Activated CD4-positive, CD25-positive, alpha-beta regulatory T cell (primary cell): Measurements from ENCODE around the gene TNFRSF6B.

Experiments used
- DNase-seq, 4 experiments: peaks; one replicate each; lab custom pipeline; 2025; lab: John Stamatoyannopoulos, UW

Gene TNFRSF6B

DNA sequence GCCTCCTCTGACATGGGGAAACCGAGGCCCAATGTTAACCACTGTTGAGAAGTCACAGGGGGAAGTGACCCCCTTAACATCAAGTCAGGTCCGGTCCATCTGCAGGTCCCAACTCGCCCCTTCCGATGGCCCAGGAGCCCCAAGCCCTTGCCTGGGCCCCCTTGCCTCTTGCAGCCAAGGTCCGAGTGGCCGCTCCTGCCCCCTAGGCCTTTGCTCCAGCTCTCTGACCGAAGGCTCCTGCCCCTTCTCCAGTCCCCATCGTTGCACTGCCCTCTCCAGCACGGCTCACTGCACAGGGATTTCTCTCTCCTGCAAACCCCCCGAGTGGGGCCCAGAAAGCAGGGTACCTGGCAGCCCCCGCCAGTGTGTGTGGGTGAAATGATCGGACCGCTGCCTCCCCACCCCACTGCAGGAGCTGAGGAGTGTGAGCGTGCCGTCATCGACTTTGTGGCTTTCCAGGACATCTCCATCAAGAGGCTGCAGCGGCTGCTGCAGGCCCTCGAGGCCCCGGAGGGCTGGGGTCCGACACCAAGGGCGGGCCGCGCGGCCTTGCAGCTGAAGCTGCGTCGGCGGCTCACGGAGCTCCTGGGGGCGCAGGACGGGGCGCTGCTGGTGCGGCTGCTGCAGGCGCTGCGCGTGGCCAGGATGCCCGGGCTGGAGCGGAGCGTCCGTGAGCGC is 1.6 kb downstream of the TNFRSF6B start:
- DNase-seq: no peak

DNA sequence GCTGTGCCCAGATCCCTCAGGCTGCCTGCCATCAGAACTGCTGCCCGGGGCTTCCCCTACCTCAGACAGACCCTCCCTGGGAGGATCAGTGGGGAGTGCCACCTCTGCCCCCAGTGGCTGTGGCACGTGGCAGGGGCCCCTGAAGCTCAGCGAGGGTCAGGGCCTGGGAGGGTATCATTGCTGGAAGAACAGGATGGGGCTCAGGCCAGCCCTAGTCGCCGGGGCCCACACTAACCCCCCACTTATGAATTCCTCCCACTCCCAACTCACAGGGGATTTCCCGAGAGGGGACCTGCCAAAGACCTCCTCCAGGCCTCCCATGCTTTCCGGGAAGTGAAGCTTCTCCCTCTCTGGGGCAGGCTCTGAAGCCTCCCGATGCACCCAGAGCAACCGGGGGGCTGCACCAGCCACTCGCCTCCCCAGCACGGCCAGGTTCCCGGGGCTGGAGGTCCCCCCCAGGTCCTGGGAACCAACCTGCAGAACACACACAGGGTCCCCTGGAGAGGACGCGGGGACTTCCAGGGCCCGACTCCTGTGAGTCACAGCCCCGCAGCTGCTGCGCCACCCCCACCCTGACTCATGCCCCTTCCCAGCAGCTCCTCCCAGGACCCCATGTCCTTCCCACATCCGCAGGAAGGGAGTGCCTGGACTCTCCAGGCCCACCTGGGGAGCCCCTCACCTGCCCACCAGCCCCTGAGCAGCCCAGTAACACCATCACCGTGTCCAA is 2.5 kb downstream of the TNFRSF6B start:
- DNase-seq: no peak

DNA sequence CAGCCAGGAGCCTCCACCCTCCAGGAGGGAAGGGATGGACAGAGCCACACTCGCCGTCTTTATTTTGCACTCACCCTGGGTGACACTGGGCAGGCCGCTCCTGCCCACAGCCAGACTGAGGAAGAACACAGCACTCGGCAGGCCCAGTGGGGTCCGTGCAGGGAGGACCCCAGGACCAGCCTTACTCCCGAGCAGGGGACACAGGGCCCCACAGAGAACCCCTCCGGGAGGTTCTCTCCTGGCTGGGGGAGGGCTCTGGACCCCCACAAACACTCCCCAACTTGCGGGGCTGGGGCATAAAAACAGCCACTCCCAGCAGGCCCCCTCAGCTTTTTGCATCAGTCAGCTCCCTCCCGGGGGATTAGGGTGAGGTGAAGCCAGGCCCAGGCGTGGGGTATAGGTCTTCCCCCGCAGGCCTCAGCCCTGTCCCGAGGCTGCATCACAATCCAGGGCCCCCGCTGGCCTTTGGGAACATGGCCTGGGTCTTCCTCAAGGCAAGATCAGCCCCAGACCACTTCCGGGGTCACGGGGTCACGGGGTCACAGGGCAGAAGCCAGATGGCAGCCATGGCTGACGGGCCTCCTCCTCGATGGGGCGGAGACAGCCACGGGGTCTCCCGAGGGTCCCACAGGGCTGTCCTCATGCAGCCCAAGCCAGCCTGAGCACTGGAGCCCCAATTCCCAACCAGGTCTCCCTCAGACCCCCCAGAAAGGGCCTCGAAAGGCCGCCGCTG is 3.2 kb downstream of the TNFRSF6B start:
- no peak for DNase-seq

DNA sequence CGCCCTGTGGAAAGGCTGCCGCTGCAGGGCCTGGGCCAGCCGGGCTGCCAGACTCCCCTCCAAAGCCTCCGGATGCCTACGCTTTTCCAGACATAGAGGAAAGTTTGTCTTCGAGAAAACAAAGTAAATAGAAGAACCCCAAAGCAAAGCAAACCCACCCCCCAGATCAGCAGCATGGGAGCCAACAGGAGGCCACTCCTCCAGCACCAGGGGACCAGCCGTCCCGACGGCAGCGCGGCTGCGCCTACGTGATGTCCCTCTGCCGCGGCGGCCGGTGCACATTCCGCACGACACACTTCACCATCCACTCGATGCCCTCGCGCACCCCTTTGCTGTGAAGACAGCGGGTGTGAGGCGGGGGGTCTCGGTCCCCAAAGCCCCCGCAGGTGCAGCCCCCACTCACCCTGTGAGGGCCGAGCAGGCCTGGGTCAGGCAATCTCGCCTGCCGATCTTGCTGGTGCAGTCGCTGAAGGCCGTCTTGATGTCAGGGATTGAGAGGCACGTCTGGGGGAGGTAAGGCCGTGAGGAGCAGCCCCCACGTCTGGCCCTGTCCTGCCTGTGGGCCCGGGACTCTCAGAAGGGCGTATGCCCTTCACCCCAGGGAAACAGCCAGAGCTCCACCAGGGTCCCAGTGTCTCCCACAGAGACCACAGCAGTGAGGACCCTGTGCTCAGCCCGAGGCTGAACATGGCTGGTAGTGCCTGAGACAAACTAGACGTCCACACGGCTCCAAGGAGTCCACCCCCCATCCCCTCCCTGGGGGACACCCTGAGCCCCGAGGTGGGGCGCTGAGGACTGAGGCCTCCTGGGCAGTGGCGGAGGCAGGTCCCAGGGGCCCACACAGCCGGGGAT is 4.0 kb downstream of the TNFRSF6B start:
- DNase-seq: no peak

DNA sequence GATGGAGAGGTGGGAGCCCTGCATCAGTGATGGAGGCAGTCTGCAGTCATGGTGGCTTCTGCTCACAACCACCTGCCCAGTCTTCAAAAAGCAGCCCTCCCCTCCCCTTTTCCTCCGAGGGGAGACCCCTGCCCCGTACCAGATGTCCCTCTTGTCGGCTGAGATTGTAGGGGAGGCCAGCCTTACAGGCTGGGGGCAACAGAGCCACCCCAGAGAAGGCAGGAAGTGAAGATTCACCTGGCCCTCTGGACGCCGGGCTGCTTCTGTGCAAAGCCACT is 4.5 kb downstream of the TNFRSF6B start:
- DNase-seq: no peak

DNA sequence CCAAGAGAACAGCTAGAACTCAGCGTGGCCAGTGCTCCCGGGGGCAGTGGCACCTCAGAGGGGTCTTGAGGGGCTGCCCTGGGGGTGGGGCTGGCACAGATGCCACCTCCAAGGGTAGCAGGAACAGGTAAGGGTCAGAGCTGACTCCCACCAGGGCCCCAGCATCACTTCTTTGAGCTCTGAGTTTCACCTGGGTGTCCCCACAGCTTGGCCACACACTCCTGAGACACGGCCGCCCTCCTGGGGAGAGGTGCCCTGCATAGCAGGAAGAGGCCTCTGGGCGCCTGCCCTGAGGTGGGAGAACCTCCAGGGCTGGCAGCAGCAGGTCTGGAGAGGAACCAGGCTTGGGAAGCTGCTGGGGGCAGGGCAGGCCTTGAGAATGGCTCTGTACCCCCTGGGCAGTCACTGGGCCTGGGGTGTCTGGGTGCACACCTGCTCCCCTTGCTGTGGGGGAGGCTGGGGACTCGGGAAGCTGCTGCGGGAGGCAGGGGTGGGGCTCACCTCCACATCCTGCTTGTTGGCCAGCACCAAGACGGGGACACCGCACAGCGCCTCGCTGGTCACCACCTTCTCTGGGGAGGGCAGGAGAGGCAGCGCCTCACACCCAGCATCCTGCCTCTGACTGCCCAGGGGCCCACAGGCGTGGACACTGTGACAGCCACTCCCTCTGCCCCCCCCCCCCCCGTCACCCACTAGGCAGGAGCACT is 5.0 kb downstream of the TNFRSF6B start:
- no peak for DNase-seq

DNA sequence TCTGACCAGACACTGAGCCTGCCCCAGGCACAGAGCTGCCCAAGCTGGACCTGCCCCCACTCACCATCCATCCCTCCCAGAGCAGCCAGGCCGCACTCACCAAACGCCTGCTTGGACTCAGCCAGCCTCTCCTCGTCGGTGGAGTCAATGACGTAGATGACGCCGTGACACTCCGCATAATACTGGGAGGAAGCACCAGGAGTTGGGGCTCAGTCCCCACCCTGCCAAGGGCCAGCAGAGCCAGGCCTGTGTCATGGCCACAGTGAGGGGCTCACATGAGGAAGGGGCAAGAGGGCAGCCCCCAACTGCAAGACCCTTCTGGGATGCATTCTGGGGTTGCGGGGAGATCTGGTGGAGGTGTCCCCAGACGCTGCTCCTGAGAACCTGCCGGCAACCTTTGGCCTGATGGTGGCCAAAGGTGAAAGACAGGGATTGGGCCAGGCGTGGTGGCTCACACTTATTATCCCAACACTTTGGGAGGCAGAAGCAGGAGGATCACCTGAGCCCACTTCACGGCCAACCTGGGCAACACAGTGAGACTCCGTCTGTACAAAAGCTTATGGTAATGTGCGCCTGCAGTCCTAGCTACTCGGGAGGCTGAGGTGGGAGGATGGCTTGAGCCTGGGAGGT is 5.7 kb downstream of the TNFRSF6B start:
- DNase-seq: no peak

DNA sequence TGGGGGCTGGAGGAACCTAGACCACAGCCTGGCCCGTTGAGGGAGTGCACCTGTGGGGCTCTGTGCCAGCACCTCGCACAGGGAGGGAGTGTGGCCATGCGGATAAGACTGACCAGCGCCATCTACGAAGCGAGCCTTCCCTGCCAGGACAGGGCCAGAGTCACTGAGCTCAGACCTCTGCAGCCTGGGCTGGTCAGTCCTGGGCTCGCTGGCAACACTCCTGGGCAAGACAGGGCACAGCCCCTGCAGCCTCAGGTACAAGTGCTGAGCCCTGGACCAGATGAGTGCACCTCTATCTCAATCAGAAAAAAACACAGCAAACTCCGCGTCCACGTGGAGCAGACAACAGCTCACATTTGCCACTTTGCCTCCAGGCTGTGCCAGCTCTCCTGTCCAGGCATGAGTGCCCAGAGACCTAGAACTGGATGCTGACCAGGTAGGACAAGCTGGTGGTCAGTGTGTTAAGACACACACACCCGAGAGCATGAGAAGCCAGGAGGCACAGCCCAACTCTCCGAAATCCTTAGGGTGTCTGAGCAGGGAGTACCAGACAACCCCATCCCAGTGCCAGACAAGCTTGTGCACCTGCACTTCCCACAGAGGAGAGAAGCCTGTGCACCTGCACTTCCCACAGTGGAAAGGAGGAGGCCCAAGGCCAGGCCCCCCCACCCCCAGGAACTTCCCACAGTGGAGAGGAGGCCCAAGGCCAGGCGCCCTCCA is 6.5 kb downstream of the TNFRSF6B start:
- no peak for DNase-seq

DNA sequence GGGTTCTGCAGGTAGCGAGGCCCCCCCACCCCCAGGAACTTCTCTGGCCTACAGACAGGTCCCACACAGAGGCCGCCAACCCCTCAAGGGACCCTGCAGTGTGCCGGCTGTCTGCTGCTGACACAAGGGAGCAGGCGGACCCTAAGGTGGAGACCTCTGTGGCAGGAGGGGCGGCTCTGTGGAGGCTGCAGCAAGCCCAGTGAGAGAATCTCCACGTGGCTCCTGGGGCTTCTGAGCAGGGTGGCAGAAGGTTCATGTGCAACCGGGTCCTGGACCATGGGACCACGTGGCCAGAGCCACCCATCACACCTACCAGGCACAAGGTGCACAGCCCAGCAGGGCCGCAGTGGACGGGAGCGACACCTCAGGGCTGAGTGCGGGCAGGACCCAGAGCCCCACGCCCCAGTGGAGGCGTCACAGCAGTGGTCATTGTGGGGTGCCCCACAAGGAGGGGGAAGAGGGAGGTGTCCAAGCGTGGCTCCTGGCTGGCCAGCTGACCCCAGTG is 7.1 kb downstream of the TNFRSF6B start:
- no peak for DNase-seq

DNA sequence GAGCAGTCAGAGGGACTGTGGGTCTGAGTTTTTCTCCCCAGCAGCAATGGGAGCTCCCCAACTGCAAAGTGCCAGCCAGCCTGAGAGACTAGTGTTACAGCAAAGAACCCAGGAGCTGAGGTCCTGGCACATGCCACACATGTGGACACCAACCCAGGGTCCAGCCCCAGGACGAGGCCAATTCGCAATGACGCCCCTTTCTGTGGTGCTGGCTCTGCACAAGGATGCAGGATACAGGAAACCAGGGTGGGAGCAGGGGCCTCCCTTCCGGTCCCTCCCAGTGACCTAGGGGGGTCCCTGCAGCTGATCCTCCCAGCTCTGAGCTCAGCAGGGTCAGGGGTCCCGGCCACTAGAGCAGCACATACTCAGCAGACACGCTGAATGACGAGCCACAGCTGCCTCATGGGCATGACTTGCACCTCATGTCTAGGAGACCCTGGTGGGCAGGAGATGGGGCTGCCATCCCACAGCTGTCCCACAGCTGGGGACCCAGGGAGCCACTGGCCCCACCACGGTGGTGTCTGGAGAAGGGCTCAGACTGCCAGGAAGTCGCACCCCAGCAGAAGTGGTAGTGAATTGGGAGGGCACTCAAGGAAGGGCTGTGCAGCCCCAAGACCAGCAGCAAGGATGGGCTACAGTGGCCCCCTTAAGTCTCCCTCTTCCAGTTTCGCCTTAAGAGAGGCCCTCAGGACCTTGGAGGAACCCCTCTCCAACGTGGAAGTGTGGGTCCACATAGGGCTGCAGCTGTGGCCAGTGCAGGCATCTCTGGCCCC is 7.7 kb downstream of the TNFRSF6B start:
- DNase-seq: no peak

DNA sequence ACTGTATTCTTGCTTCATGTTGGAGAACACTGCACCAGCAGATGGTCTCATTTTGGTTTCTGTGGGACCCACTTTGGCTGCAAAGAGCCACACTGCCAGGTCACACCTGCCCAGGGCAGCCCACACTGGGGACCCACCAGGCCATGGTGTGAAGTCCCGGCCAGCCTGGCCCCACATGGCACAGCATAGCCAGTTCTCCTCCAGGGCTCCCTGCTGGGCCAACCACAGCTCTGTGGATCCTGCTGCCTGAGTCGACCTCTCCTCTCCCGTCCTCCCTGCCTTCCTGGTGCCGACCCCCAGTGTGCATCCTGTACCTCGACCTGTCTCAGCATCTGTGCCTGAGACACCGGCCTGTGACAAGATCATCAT is 8.3 kb downstream of the TNFRSF6B start:
- DNase-seq: no peak

DNA sequence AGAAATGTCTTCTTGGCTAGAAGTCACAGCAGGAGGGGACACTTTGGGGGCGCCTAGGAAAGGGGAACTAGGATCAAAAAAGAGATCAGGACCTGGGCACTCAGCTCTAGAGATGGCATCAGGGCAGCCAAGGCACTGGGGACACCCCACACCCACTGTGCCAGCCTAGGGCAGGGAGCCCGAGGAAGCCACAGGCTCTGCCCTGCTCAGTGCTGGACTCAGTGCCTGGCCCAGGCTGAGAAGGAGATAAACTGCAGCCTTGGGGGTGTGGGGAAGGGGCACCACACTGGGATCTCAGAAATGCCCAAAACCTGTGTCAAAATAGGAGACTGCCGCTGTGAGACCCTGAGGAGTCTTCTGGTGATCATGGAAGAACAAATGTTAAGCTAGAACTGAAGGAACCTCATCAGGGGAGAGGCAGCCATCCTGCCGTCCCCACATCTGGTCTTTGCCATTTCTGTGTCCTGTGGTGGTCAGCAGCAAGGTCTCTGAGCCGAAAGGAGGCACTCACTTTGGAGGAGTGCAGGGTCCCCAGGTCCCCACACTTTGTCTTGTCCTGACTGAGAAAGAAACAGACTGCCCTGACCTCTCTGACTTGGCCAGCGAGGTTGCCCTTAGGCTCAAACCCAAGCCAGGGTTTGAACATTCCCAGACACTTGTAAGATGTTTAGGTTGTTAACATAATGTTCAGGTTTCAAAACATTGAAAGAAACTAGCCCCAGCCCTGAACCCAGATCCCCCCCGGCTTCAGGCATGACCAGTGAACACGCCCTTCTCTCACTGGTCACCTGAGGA is 9.0 kb downstream of the TNFRSF6B start:
- DNase-seq: no peak

DNA sequence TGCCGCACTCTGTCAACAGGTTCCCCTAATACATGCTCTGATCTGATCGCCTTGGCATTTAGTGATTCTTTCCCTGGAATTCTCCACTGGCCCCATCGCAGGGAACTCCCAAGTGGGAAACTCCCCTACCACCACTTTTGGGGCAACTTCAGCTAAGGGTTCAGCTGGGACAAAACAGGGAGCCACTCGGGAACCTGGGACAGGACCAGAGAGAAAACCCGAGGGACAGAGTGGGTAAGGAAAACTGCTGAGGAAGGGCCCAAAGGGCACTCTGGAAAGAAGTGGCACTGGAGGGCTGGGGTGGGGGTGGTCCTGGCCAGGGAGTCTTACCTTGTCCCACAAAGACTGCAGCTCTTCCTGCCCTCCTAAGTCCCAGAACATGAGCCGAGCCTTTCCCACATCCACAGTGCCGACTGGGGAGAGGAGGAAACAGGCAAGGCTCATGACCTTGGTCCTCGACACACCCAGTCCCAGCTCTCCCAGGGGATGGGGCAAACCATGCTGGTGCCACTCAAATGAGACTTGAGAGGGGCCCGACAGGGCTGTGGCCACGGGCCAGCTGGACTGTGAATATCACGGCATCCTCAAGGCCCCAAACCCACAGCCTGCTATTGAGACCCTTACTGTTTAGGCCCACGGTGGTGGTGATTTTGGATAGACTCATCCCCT is 9.7 kb downstream of the TNFRSF6B start:
- DNase-seq: no peak

DNA sequence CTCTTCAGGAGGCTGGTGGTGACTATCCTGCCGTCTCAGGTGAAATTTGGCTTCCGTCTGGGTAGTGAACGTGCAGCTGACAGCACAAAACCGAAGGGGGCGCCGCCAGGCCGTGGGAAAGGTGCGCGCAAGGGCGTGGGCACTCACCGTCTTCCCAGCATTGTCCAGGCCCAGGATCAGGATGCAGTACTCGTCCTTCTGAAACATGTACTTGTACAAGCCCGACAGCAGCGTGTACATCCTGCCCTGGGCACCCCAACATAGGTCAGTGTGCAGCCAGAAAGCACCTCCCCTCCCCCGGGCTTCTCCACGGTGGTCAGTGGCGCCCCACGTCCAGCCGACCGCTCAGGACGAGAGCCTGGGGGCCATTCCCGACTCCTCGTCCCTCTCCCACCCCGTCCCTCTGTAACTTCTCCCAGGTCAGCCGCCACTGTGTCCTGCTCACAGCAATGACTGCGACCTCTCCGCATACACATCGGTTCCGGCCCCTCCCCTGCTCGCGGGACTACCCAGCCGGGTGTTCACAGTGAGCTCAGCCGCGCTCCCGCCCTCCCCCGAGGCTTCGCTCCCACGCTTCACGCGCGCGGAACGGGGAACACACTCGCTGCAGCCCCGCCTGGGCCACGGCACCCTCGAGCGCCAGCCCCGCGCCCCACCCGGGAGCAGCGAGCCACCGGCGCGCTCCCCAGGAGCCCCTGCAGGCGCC is 10.6 kb downstream of the TNFRSF6B start:
- peak in 2 of 4 experiments; percentile 45 to 54 for DNase-seq

DNA sequence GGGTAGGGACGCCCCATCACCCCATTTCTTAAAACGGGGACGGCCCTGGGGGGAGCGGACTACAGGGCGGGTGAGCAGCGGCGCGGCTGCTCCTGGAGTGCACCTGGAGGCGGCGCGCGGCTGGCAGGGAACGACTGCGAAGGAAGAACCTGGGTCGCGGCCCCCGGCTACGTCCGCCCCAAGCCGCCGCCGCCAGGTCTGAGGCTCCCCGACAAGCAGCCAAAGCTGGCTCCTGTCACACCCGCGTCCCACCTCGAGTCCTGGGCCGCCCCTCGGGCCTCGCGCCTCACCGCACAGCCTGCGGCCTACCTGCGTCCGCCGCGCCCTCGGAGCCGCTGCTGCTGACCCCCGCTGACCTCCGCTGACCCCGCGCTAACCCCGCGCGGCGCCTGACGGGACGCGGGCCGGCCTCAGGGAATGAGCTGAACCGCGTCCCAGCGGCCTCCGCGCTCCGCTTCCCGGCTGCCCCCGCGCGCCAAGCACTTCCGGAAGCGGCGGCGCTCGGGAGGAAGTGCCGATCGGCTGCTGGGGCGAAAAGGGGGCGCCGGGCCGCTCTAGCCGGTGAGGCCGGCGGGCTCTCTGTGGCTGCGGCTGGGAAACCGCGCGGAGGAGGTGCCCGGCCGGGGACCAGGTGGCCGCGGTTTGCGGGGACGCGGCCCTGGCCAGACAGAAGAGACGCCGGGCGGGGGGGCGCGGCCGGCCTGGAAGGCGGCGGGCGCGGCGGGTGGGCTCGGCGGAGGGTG is 11.3 kb downstream of the TNFRSF6B start, which contains the start of the genes ARFRP1 and ZGPAT:
Gene ARFRP1 (minus strand): TSS at position 419 of the 743 bp plus-strand sequence. CDS start 885 bp downstream, outside the sequence.
Gene ZGPAT (plus strand): TSS at position 482 of the 743 bp plus-strand sequence. CDS start 542 bp downstream, outside the sequence.
- peak; percentile 71 to 88 (median 78) for DNase-seq

DNA sequence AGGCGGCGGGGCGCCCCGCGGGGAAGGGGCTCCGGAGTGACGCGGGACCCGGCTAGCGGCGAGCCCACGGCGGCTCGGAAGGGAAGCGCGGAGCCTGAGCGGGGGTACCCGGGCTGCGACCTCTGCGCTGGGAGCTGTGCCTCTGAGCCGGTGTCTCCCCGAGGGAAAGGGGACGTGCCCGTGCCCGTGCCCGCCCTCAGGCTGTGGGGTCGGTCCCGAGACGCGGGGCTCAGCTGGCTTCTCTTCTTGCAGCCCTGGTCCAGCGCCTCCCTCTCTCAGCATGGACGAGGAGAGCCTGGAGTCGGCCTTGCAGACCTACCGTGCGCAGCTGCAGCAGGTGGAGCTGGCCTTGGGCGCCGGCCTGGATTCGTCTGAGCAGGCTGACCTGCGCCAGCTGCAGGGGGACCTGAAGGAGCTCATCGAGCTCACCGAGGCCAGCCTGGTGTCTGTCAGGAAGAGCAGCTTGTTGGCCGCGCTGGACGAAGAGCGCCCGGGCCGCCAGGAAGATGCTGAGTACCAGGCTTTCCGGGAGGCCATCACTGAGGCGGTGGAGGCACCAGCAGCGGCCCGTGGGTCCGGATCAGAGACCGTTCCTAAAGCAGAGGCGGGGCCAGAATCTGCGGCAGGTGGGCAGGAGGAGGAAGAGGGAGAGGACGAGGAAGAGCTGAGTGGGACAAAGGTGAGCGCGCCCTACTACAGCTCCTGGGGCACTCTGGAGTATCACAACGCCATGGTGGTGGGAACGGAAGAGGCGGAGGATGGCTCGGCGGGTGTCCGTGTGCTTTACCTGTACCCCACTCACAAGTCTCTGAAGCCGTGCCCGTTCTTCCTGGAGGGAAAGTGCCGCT is 12.1 kb downstream of the TNFRSF6B start:
- DNase-seq: no peak
